Measurements from ENCODE around the gene SYTL3.

SYTL3 gene

DNA sequence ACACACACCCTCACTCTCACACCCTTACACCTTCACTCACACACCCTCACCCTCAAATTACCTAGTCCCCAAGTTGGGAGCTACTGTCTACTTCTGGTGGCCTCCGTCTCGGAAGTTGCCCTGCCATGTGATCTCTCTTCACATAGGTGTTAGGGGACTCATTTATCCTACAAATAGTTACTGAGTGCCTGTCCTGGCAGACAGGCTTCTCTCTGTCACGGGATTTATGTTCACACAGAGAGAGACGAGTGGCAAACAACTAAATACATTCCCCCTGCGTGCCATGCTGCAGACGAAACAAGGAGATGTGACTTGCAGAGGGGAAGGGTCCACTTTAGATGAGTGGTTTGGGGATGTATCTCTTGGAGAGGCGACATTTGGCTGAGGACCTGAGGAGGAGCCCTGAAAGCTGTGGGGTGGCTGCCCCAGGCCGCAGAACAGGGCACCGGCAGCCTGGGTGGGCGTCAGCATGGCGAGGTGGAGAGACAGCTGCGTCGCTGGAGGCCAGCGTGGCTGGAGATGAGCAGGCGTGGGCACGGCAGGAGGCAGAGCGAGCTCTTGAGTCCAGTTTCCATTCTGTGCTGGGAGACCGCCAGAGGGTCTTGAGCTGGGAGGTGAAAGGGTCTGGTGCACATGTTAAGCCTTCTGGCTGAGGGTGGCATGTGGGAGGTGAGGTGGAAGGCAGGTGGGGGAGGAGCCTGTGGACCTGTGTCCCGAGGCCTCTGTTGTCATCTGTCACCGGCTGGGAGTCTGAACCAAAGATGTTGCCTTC, 22.5 kb upstream of the SYTL3 start:
- H3K9me3 ChIP-seq, result no peaks in the 10 kb centered on the region
- H3K27me3 ChIP-seq, result no peaks in the 10 kb centered on the region
- no peaks in the 10 kb centered on the region for H3K4me1 ChIP-seq
- no peak overlapping the region for H3K4me3 ChIP-seq (ENCODE audit: low read depth, low read length)
- peaks cover 50% of the 10 kb centered on the region for H3K36me3 ChIP-seq
- DNase-seq, result no peak
- TF ChIP-seq, protein P1, sequence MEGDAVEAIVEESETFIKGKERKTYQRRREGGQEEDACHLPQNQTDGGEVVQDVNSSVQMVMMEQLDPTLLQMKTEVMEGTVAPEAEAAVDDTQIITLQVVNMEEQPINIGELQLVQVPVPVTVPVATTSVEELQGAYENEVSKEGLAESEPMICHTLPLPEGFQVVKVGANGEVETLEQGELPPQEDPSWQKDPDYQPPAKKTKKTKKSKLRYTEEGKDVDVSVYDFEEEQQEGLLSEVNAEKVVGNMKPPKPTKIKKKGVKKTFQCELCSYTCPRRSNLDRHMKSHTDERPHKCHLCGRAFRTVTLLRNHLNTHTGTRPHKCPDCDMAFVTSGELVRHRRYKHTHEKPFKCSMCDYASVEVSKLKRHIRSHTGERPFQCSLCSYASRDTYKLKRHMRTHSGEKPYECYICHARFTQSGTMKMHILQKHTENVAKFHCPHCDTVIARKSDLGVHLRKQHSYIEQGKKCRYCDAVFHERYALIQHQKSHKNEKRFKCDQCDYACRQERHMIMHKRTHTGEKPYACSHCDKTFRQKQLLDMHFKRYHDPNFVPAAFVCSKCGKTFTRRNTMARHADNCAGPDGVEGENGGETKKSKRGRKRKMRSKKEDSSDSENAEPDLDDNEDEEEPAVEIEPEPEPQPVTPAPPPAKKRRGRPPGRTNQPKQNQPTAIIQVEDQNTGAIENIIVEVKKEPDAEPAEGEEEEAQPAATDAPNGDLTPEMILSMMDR (IDR thresholded peaks at IDR 0.05; ENCODE audit: low read depth, low read length), result no peak

DNA sequence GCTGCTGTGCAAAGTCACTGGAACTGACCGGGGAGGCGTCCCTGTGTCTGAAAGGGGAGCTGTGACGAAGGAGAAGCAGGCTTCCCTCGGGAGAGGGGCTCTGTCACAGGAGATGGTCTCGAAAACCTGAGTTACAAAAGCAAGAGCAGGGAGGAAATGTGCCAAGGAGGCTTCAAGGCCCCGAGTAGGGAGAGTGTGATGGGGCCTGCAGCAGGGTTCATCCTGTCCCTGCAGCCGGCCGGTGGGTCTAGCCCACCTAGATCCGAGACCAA, 22.0 kb upstream of the SYTL3 start:
- H3K36me3 ChIP-seq, result peaks cover 54% of the 10 kb centered on the region
- no peaks in the 10 kb centered on the region for H3K27me3 ChIP-seq
- H3K4me1 ChIP-seq, result no peaks in the 10 kb centered on the region
- TF ChIP-seq, protein P1 (IDR thresholded peaks at IDR 0.05; ENCODE audit: low read depth, low read length), result no peak
- H3K9me3 ChIP-seq, result no peaks in the 10 kb centered on the region
- no peak overlapping the region for H3K4me3 ChIP-seq (ENCODE audit: low read depth, low read length)
- no peak for DNase-seq

DNA sequence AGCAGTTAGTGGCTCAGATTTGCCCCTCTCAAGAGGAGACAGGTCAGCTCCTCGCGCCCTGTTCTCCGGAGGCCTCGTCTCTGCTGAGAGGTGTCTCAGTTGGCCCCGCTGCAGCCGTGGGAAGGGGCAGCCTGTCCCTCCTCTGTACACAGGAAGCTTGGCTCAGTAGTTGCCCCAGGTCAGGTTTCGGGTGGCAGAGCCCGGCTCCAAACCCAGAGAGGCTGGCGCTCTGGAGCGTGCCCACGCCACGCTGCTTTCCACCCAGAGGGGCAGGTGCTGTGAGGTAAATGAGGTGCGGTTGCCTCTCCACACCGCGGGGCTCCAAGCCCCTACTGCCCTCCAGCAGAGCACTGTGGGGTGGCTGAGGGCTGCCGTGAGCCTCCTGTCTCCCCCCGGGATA, 21.3 kb upstream of the SYTL3 start:
- no peak for DNase-seq
- Histone ChIP-seq H3K27me3 (no peaks in the 10 kb centered on the region), H3K9me3 (no peaks in the 10 kb centered on the region), H3K4me1 (no peaks in the 10 kb centered on the region), H3K4me3 (ENCODE audit: low read depth, low read length) (no peak overlapping the region), H3K36me3 (peaks cover 52% of the 10 kb centered on the region)
- TF ChIP-seq, protein P1 (IDR thresholded peaks at IDR 0.05; ENCODE audit: low read depth, low read length), result no peak

DNA sequence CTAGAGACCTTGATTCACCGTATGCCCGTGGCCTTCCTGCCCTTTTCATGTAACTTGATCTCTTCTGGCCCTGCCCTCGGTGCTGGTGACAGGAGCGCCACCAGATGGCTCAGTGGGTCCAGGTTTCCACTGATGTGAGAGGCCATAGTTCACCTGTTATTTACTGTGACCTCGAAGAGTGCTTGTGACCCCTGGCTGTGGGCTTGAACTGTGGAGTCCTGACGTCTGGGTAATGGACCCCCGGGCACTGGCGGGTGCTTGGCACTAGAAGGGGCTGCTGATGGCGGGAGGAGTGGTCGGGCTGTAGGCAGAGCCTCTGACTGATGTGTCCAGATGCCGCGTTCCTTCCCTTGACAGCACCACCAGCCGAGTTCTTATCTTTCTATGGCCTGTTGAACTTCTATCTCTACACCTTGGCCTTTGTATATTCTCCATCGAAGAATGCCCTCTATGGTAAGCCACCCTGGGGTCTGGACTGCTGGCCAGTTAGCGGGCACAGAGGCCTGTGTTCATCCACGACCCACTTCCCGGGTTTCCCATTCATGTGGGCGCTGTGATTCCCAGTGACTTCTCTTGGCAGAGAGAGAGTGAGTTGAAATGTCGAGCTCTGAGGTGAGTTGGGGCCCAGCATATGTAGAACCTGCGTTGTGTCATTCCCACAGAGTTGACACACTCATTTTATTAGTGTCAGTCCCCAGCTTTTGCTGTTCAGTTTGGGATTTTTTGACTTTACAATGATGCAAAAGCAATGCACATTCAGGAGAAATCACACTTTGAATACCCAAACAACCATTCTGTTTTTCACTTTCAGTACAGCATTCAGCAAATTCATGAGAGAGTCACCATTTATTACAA, 20.3 kb upstream of the SYTL3 start:
- Histone ChIP-seq H3K4me3 (ENCODE audit: low read depth, low read length) (no peak overlapping the region), H3K27me3 (no peaks in the 10 kb centered on the region), H3K36me3 (peaks cover 48% of the 10 kb centered on the region), H3K4me1 (peaks cover 5% of the 10 kb centered on the region; the same call in 1 of the 2 replicates), H3K9me3 (no peaks in the 10 kb centered on the region)
- TF ChIP-seq, protein P1 (IDR thresholded peaks at IDR 0.05; ENCODE audit: low read depth, low read length), result peak; percentile 13
- DNase-seq, result no peak

DNA sequence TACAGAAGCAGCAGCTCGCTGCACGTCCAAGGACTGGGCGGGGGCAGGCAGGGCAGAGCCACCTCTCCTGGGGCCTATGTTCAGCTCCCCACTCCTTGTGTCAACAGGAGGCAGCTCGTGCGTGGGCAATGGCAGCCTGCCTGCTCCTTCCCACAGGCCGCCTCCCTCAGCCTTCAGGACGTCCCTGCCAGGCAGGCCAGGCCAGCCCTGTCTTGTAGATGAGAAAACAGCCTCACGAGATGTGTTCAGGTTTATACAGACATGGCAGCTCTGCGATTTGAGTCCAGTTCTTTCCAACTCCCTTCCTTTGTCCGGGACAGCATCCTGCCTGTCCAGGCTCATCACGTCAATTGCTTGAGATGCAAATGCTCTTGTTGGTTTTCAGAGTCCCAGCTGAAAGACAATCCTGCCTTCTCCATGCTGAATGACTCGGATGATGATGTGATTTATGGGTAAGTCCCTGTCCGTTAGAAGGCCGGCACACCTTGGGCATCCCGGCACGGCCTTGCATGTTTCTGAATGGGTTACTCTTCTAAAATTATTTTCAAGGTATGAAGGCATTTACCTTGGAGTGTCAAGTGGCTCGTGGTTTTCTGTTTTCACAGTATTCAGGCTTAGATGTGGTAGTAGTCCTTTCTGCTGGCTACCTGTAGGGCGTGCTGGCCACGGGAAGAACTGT, 18.8 kb upstream of the SYTL3 start:
- peaks cover 45% of the 10 kb centered on the region for H3K36me3 ChIP-seq
- H3K4me3 ChIP-seq (ENCODE audit: low read depth, low read length), result no peak overlapping the region
- H3K27me3 ChIP-seq, result no peaks in the 10 kb centered on the region
- DNase-seq, result no peak
- peaks cover 13% of the 10 kb centered on the region for H3K4me1 ChIP-seq
- H3K9me3 ChIP-seq, result no peaks in the 10 kb centered on the region
- TF ChIP-seq, protein P1 (IDR thresholded peaks at IDR 0.05; ENCODE audit: low read depth, low read length), result no peak

All from BE2C (cell line).